IPS-18a (cell line): ENCODE data around the gene NLRP14.
A peak's percentile ranks its signal among the peaks of the same experiment; 100 is the strongest.

Experiments used
- H3K27ac ChIP-seq: one replicate; pipeline ENCODE4 v1.5.1; 2013; ENCODE audit warnings: low read length
- H3K27me3 ChIP-seq: one replicate; pipeline ENCODE4 v1.6.1; 2013; ENCODE audit warnings: mild to moderate bottlenecking, low read length; ENCODE audit not compliant: control insufficient read depth, insufficient read depth
- H3K36me3 ChIP-seq: one replicate; pipeline ENCODE4 v1.6.1; 2013; ENCODE audit warnings: low read depth, low read length; ENCODE audit not compliant: control insufficient read depth
- H3K4me1 ChIP-seq: one replicate; pipeline ENCODE4 v1.6.1; 2013; ENCODE audit warnings: low read depth, low read length; ENCODE audit not compliant: control insufficient read depth
- H3K4me3 ChIP-seq: one replicate; pipeline ENCODE4 v1.5.1; 2013; ENCODE audit warnings: low read length
- H3K9ac ChIP-seq: one replicate; pipeline ENCODE4 v1.6.1; 2013; ENCODE audit warnings: mild to moderate bottlenecking, low read length, moderate library complexity
- H3K9me3 ChIP-seq: one replicate; pipeline ENCODE4 v1.6.1; 2013; ENCODE audit warnings: low read depth, low read length; ENCODE audit not compliant: control insufficient read depth

The NLRP14 gene

GRCh38 chr11:7020183-7020917, at the start of gene NLRP14, which contains the start of gene ZNF214:
Gene NLRP14, plus strand, starts transcription at chr11:7020479. Its CDS starts 18,108 bp downstream, at chr11:7038587.
Gene ZNF214, minus strand, starts transcription at chr11:7020346. Its CDS starts 17,511 bp downstream, at chr11:7002835.
- Histone ChIP-seq H3K4me1 (peaks cover 8% of the 10 kb centered on the region), H3K4me3 (peak within 1 kb of the TSS; percentile 89), H3K9ac (peak within 1 kb of the TSS; percentile 81), H3K36me3 (no peaks in the 10 kb centered on the region), H3K27me3 (peaks cover 7% of the 10 kb centered on the region), H3K27ac (peak within 1 kb of the TSS; percentile 25), H3K9me3 (no peaks in the 10 kb centered on the region)

GRCh38 chr11:6979365-6979764, 40.9 kb upstream of the NLRP14 start:
- H3K4me1 ChIP-seq = no peaks in the 10 kb centered on the region
- H3K27me3 ChIP-seq = no peaks in the 10 kb centered on the region
- no peak overlapping the region for H3K9ac ChIP-seq
- H3K36me3 ChIP-seq = no peaks in the 10 kb centered on the region
- H3K4me3 ChIP-seq = no peak overlapping the region
- H3K9me3 ChIP-seq = no peaks in the 10 kb centered on the region
- no peak overlapping the region for H3K27ac ChIP-seq

GRCh38 chr11:6986487-6986886, 33.8 kb upstream of the NLRP14 start:
- Histone ChIP-seq H3K36me3 (no peaks in the 10 kb centered on the region), H3K9ac (no peak overlapping the region), H3K9me3 (no peaks in the 10 kb centered on the region), H3K27ac (no peak overlapping the region), H3K4me3 (no peak overlapping the region), H3K27me3 (no peaks in the 10 kb centered on the region), H3K4me1 (no peaks in the 10 kb centered on the region)

GRCh38 chr11:6988506-6988905, 31.8 kb upstream of the NLRP14 start:
- Histone ChIP-seq H3K9ac (no peak overlapping the region), H3K36me3 (no peaks in the 10 kb centered on the region), H3K4me1 (no peaks in the 10 kb centered on the region), H3K27ac (no peak overlapping the region), H3K9me3 (no peaks in the 10 kb centered on the region), H3K27me3 (no peaks in the 10 kb centered on the region), H3K4me3 (no peak overlapping the region)

- Histone ChIP-seq H3K27me3 (no peaks in the 10 kb centered on the region), H3K4me1 (no peaks in the 10 kb centered on the region), H3K4me3 (no peak overlapping the region), H3K36me3 (no peaks in the 10 kb centered on the region), H3K27ac (no peak overlapping the region), H3K9me3 (no peaks in the 10 kb centered on the region), H3K9ac (no peak overlapping the region)
These were observed 29.1 kb upstream of the NLRP14 start for GRCh38 chr11:6991227-6991626.

GRCh38 chr11:6992026-6992425, 28.3 kb upstream of the NLRP14 start:
- Histone ChIP-seq H3K36me3 (no peaks in the 10 kb centered on the region), H3K4me1 (no peaks in the 10 kb centered on the region), H3K4me3 (no peak overlapping the region), H3K27ac (no peak overlapping the region), H3K9ac (no peak overlapping the region), H3K27me3 (no peaks in the 10 kb centered on the region), H3K9me3 (no peaks in the 10 kb centered on the region)

- no peaks in the 10 kb centered on the region for H3K36me3 ChIP-seq
- no peak overlapping the region for H3K4me3 ChIP-seq
- no peaks in the 10 kb centered on the region for H3K4me1 ChIP-seq
- no peaks in the 10 kb centered on the region for H3K9me3 ChIP-seq
- no peak overlapping the region for H3K27ac ChIP-seq
- no peaks in the 10 kb centered on the region for H3K27me3 ChIP-seq
- H3K9ac ChIP-seq = no peak overlapping the region
These were observed 27.5 kb upstream of the NLRP14 start for GRCh38 chr11:6992457-6993417.

GRCh38 chr11:6995703-6996102, 24.6 kb upstream of the NLRP14 start:
- Histone ChIP-seq H3K9ac (no peak overlapping the region), H3K27ac (no peak overlapping the region), H3K27me3 (no peaks in the 10 kb centered on the region), H3K36me3 (peaks cover 5% of the 10 kb centered on the region), H3K4me1 (no peaks in the 10 kb centered on the region), H3K9me3 (no peaks in the 10 kb centered on the region), H3K4me3 (no peak overlapping the region)

- Histone ChIP-seq H3K4me1 (no peaks in the 10 kb centered on the region), H3K9me3 (no peaks in the 10 kb centered on the region), H3K9ac (no peak overlapping the region), H3K27me3 (no peaks in the 10 kb centered on the region), H3K4me3 (no peak overlapping the region), H3K27ac (no peak overlapping the region), H3K36me3 (peaks cover 6% of the 10 kb centered on the region)
These were observed 15.8 kb upstream of the NLRP14 start for GRCh38 chr11:7004482-7004881.

GRCh38 chr11:7014118-7014517, 6.2 kb upstream of the NLRP14 start:
- no peaks in the 10 kb centered on the region for H3K27me3 ChIP-seq
- no peaks in the 10 kb centered on the region for H3K9me3 ChIP-seq
- no peaks in the 10 kb centered on the region for H3K4me1 ChIP-seq
- no peak overlapping the region for H3K9ac ChIP-seq
- no peaks in the 10 kb centered on the region for H3K36me3 ChIP-seq
- no peak overlapping the region for H3K27ac ChIP-seq
- no peak overlapping the region for H3K4me3 ChIP-seq

- Histone ChIP-seq H3K9me3 (no peaks in the 10 kb centered on the region), H3K4me3 (no peak overlapping the region), H3K9ac (no peak overlapping the region), H3K27me3 (peaks cover 4% of the 10 kb centered on the region), H3K27ac (no peak overlapping the region), H3K4me1 (peaks cover 5% of the 10 kb centered on the region), H3K36me3 (no peaks in the 10 kb centered on the region)
These were observed 4.3 kb upstream of the NLRP14 start for GRCh38 chr11:7016011-7016410.
